Endothelial cell of umbilical vein (primary cell): Measurements from ENCODE around the gene RUNX2. TPM values are rescaled to one million over a fixed set of nuclear protein-coding genes. Genes with fewer than 3 reads are reported as not detected.

ENCODE experiments used
- BruUV-seq: library from RNA; stranded (reverse); fragments of 400-500 nt; replicated peaks from 2 replicates; lab custom pipeline; 2021; lab: Mats Ljungman, UMichigan
- CTCF ChIA-PET: fragments of 300-600, 350-600 bp; sonication (Branson Sonifier 250); formaldehyde crosslinking; loops from one replicate; lab custom pipeline; 2021; ENCODE audit warnings: antibody characterized with exemption, inconsistent platforms; lab: Charles Lee
- POLR2A ChIA-PET: fragments of 300-600, 350-600 bp; sonication (Branson Sonifier 250); formaldehyde crosslinking; loops from one replicate; lab custom pipeline; 2021; ENCODE audit warnings: antibody characterized with exemption, inconsistent platforms; lab: Charles Lee
- DNase-seq: peaks from one replicate; pipeline ENCODE4 v3.0.0-alpha.2; 2011; ENCODE audit warnings: low read depth, low spot score
- FAIRE-seq: peaks from 2 replicates; lab custom pipeline; 2011; peaks lifted over from hg19 to GRCh38; lab: Jason Lieb, UNC
- H2AFZ ChIP-seq: 2 replicates; pipeline ENCODE4 v1.6.0; 2012; ENCODE audit warnings: low read depth, low read length, control low read depth, inconsistent platforms
- H3K27ac ChIP-seq: 2 replicates; pipeline ENCODE4 v1.5.1; 2011; ENCODE audit warnings: low read depth, mild to moderate bottlenecking, control low read depth, low read length, moderate library complexity; ENCODE audit not compliant: insufficient read depth
- H3K27me3 ChIP-seq, 2 experiments: 2 replicates each; pipeline versions ENCODE4 v1.6.0 to v1.6.1; 2011; ENCODE audit warnings: low read length in 2 of 2, mixed read lengths in 1 of 2; ENCODE audit not compliant: control insufficient read depth in 2 of 2, insufficient read depth in 2 of 2
- H3K36me3 ChIP-seq, 2 experiments: 2 replicates in 1 of 2; 3 replicates in 1 of 2; pipeline ENCODE4 v1.5.1; 2011; ENCODE audit warnings: low read length in 2 of 2, mild to moderate bottlenecking in 1 of 2, moderate library complexity in 1 of 2; ENCODE audit not compliant: control insufficient read depth in 2 of 2, insufficient read depth in 2 of 2; ENCODE audit errors: extremely low read depth in 1 of 2
- H3K4me1 ChIP-seq: 3 replicates; pipeline ENCODE4 v1.5.1; 2011; ENCODE audit warnings: mild to moderate bottlenecking, low read length; ENCODE audit not compliant: control insufficient read depth, insufficient read depth; ENCODE audit errors: extremely low read depth
- H3K4me2 ChIP-seq: 2 replicates; pipeline ENCODE4 v1.6.1; 2011; ENCODE audit warnings: low read length, control low read depth, mixed read lengths; ENCODE audit not compliant: insufficient read depth
- H3K4me3 ChIP-seq, 3 experiments: fragments of 200-600 bp in 1 of 3; sonication (generic), shearing (Covaris generic) in 1 of 3; replicated peaks in 1 of 3; 2 replicates each; pipeline ENCODE4 v1.5.1; 2011 to 2016; ENCODE audit warnings: control low read depth in 3 of 3, low read length in 3 of 3, mild to moderate bottlenecking in 2 of 3, inconsistent platforms in 1 of 3, low read depth in 1 of 3, moderate library complexity in 1 of 3; ENCODE audit not compliant: insufficient read depth in 1 of 3
- H3K79me2 ChIP-seq: 2 replicates; pipeline ENCODE4 v1.6.0; 2012; ENCODE audit warnings: low read length, inconsistent platforms; ENCODE audit not compliant: control insufficient read depth, insufficient read depth
- H3K9ac ChIP-seq: replicated peaks from 2 replicates; pipeline ENCODE3; 2011; ENCODE audit warnings: low read length, control low read depth; ENCODE audit not compliant: insufficient read depth; ENCODE audit errors: extremely low read depth
- H3K9me1 ChIP-seq: replicated peaks from 3 replicates; pipeline ENCODE4 v1.6.0; 2011; ENCODE audit warnings: mild to moderate bottlenecking, low read length; ENCODE audit not compliant: control insufficient read depth, insufficient read depth; ENCODE audit errors: extremely low read depth
- H3K9me3 ChIP-seq: replicated peaks from 2 replicates; pipeline ENCODE4 v1.5.1; 2012; ENCODE audit warnings: low read length, inconsistent platforms; ENCODE audit not compliant: control insufficient read depth, insufficient read depth
- H4K20me1 ChIP-seq: replicated peaks from 2 replicates; pipeline ENCODE3; 2011; ENCODE audit warnings: mild to moderate bottlenecking, low read length; ENCODE audit not compliant: control insufficient read depth, insufficient read depth; ENCODE audit errors: extremely low read depth
- CTCF ChIP-seq, 2 donors: IDR thresholded peaks; 1 replicate in 1 of 2; 2 replicates in 1 of 2; pipeline ENCODE4 v1.5.1; 2011; ENCODE audit warnings: low read length in 2 of 2, mild to moderate bottlenecking in 2 of 2, moderate library complexity in 2 of 2, control low read depth in 1 of 2, inconsistent platforms in 1 of 2, low read depth in 1 of 2; ENCODE audit not compliant: insufficient read depth in 1 of 2; ENCODE audit errors: extremely low read depth in 1 of 2
- EZH2 ChIP-seq: IDR thresholded peaks from 2 replicates; pipeline ENCODE4 v1.6.1; 2012; ENCODE audit warnings: borderline replicate concordance, low read depth, mild to moderate bottlenecking, moderate library complexity, low read length, inconsistent platforms; ENCODE audit not compliant: severe bottlenecking
- FOS ChIP-seq: IDR thresholded peaks from 2 replicates; pipeline ENCODE4 v1.6.1; 2011; ENCODE audit warnings: mild to moderate bottlenecking, low read length, moderate library complexity, borderline replicate concordance; ENCODE audit not compliant: insufficient read depth
- GATA2 ChIP-seq: IDR thresholded peaks from 2 replicates; pipeline ENCODE4 v1.7.0; 2011; ENCODE audit warnings: low read depth, mild to moderate bottlenecking, moderate library complexity, mixed read lengths, low read length; ENCODE audit not compliant: insufficient read length, insufficient read depth
- JUN ChIP-seq: IDR thresholded peaks from 2 replicates; pipeline ENCODE4 v1.6.1; 2011; ENCODE audit warnings: borderline replicate concordance, low read depth; ENCODE audit not compliant: insufficient read length, insufficient read depth
- MYC ChIP-seq: IDR thresholded peaks from one replicate; pipeline ENCODE4 v1.6.1; 2011; ENCODE audit warnings: mild to moderate bottlenecking, low read depth, low read length
- POLR2A ChIP-seq: IDR thresholded peaks from 2 replicates; pipeline ENCODE4 v1.6.1; 2012; ENCODE audit warnings: low read depth, mild to moderate bottlenecking, control low read depth, low read length
- POLR2AphosphoS5 ChIP-seq: IDR thresholded peaks from 2 replicates; pipeline ENCODE4 v1.6.1; 2012; ENCODE audit warnings: low read depth, mild to moderate bottlenecking, control low read depth, low read length, moderate library complexity; ENCODE audit not compliant: insufficient read depth
- dilution Hi-C: fragments of 300-500 bp; cut with MboI; formaldehyde crosslinking; loops from one replicate; pipeline ENCODE4 v1.15.0; 2019; ENCODE audit warnings: low sequenced_read_pairs; ENCODE audit not compliant: extremely low pct_ligation_motif_present
- intact Hi-C: fragments of 100-400 bp; cut with micrococcal nuclease; formaldehyde crosslinking; loops from one replicate; pipeline ENCODE4 v1.10.0; 2022
- polyA plus RNA-seq, 4 experiments: library from polyadenylated mRNA; depleted of rRNA in 3 of 4; stranded (reverse) in 3 of 4; unstranded in 1 of 4; fragments of >200 nt; gene quantifications; 2 replicates each; pipeline versions ENCODE4 v1.2.1 to v1.2.3, GENCODE V29; 2011 to 2012; ENCODE audit warnings: missing spikeins in 1 of 4
- total RNA-seq: library from RNA; stranded (reverse); gene quantifications from 2 replicates; pipeline ENCODE4 v1.2.3, GENCODE V29; 2021
- TF ChIP-seq, protein P1 (sequence below): IDR thresholded peaks from 2 replicates; pipeline ENCODE4 v1.6.1; 2011; ENCODE audit not compliant: insufficient read depth, insufficient read length

RUNX2 gene
- total and polyA plus RNA-seq, 2 donors (not counting 3 experiments of a cell fraction or from before 2014, with no cell fraction given), result 0.06 TPM; not detected in 1

GRCh38 chr6:45663251-45664221 lies 335.4 kb downstream of the RUNX2 start:
- peak overlapping the region; percentile 72 for H3K4me2 ChIP-seq
- peak overlapping the region; percentile 22 to 34 (median 30) for H3K4me3 ChIP-seq
- H3K27me3 ChIP-seq, result peaks cover 9 to 12% of the 10 kb centered on the region in 2 experiments
- ChIA-PET CTCF (interaction anchor here (1.0 to 1.8 kb wide), 5 partner anchors 11 to 1008 kb away, joined by 4 to 8 read pairs (median 4); no protein-coding TSS in a partner anchor), POLR2A (no interaction called here)
- intact Hi-C loops (loop anchor here (2.0 kb wide), 1 partner anchor 13 kb away; no protein-coding TSS in a partner anchor), dilution Hi-C loops (no loop called here)
- no peaks in the 10 kb centered on the region for H3K79me2 ChIP-seq
- no TSS peak for BruUV-seq
- FAIRE-seq (peak; percentile 67), DNase-seq (peak; percentile 42)
- no peaks in the 10 kb centered on the region for H3K9me1 ChIP-seq
- no peaks in the 10 kb centered on the region for H3K36me3 ChIP-seq
- no peak overlapping the region for H3K9ac ChIP-seq
- peak overlapping the region; percentile 93 for H2AFZ ChIP-seq
- H3K9me3 ChIP-seq, result no peaks in the 10 kb centered on the region
- H3K4me1 ChIP-seq, result peaks cover 8% of the 10 kb centered on the region
- no peak for TF ChIP-seq POLR2AphosphoS5
- TF ChIP-seq JUN, result no peak
- no peak for TF ChIP-seq MYC
- TF ChIP-seq FOS, result no peak
- peak; percentile 34 for TF ChIP-seq EZH2
- peak in 1 of 2 donors; percentile 22 for TF ChIP-seq CTCF (IDR thresholded peaks at IDR 0.05; ENCODE audit: extremely low read depth in 1 of 2, insufficient read depth in 1 of 2, low read depth in 1 of 2, low read length in 2 of 2)
- no peak for TF ChIP-seq POLR2A
- no peak for TF ChIP-seq GATA2
- TF ChIP-seq, protein P1, sequence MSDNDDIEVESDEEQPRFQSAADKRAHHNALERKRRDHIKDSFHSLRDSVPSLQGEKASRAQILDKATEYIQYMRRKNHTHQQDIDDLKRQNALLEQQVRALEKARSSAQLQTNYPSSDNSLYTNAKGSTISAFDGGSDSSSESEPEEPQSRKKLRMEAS, result no peak
- H3K27ac ChIP-seq, result no peak overlapping the region
- H4K20me1 ChIP-seq, result no peaks in the 10 kb centered on the region
